GM23248 (cell line): ENCODE measurements around the gene KCNK18. TPM values are rescaled to one million over a fixed set of nuclear protein-coding genes. Genes with fewer than 3 reads are reported as not detected.

Source experiments
- DNase-seq: peaks from one replicate; pipeline ENCODE4 v3.0.0-alpha.2; 2015
- H2AFZ ChIP-seq: fragments of 200-600 bp; sonication (generic); 2 replicates; pipeline ENCODE4 v1.6.1; 2016; ENCODE audit warnings: antibody characterized with exemption
- H3F3A ChIP-seq: fragments of 200-600 bp; sonication (generic); 2 replicates; pipeline ENCODE4 v1.6.1; 2016; ENCODE audit warnings: mild to moderate bottlenecking, antibody characterized with exemption, mixed run types; ENCODE audit not compliant: insufficient read depth
- H3K27ac ChIP-seq: fragments of 200-600 bp; sonication (generic); 2 replicates; pipeline ENCODE4 v1.5.1; 2016; ENCODE audit warnings: mild to moderate bottlenecking
- H3K27me3 ChIP-seq: fragments of 200-600 bp; sonication (generic); replicated peaks from 2 replicates; pipeline ENCODE4 v1.6.1; 2016; ENCODE audit warnings: mild to moderate bottlenecking; ENCODE audit not compliant: insufficient read depth
- H3K36me3 ChIP-seq: fragments of 200-600 bp; sonication (generic); 2 replicates; pipeline ENCODE4 v1.6.1; 2016; ENCODE audit warnings: low read depth, mild to moderate bottlenecking
- H3K4me1 ChIP-seq: fragments of 200-600 bp; sonication (generic); 2 replicates; pipeline ENCODE4 v1.6.1; 2016; ENCODE audit warnings: mild to moderate bottlenecking; ENCODE audit not compliant: insufficient read depth
- H3K4me2 ChIP-seq: fragments of 200-600 bp; sonication (generic); one replicate; pipeline ENCODE4 v1.6.1; 2016; ENCODE audit warnings: mild to moderate bottlenecking; ENCODE audit not compliant: unreplicated experiment
- H3K4me3 ChIP-seq: fragments of 200-600 bp; sonication (generic); 2 replicates; pipeline ENCODE4 v1.5.1; 2016; ENCODE audit warnings: mild to moderate bottlenecking
- H3K79me2 ChIP-seq: fragments of 200-600 bp; sonication (generic); 2 replicates; pipeline ENCODE4 v1.6.1; 2016; ENCODE audit warnings: mild to moderate bottlenecking; ENCODE audit not compliant: insufficient read depth
- H3K9ac ChIP-seq: fragments of 200-600 bp; sonication (generic); 2 replicates; pipeline ENCODE4 v1.6.1; 2016; ENCODE audit warnings: mild to moderate bottlenecking
- H3K9me2 ChIP-seq: fragments of 200-600 bp; sonication (generic); 2 replicates; pipeline ENCODE4 v1.6.1; 2016; ENCODE audit warnings: mixed run types, mild to moderate bottlenecking, moderate library complexity; ENCODE audit not compliant: insufficient read depth
- H3K9me3 ChIP-seq: fragments of 200-600 bp; sonication (generic); one replicate; pipeline ENCODE4 v1.6.1; 2017; ENCODE audit warnings: low read depth
- H4K20me1 ChIP-seq: fragments of 200-600 bp; sonication (generic); 2 replicates; pipeline ENCODE4 v1.6.0; 2016; ENCODE audit not compliant: insufficient read depth
- EZH2 ChIP-seq: fragments of 200-600 bp; sonication (generic); IDR thresholded peaks from 2 replicates; pipeline ENCODE4 v1.6.1; 2018; ENCODE audit warnings: antibody characterized with exemption, mild to moderate bottlenecking; ENCODE audit not compliant: insufficient read depth, poor library complexity, severe bottlenecking
- EZH2phosphoT487 ChIP-seq: fragments of 200-600 bp; sonication (generic); IDR thresholded peaks from 2 replicates; pipeline ENCODE4 v1.6.1; 2018; ENCODE audit warnings: antibody characterized with exemption, moderate library complexity, mild to moderate bottlenecking, low read depth; ENCODE audit not compliant: insufficient read depth
- WGBS, 2 experiments: methylation state at CpG; one replicate each; pipeline ENCODE4 v1.1.6; 2015 to 2017; ENCODE audit warnings: low lambda C conversion rate in 2 of 2, low coverage in 1 of 2; ENCODE audit errors: missing lambda C conversion rate in 2 of 2; 5-methylcytosine and 5-hydroxymethylcytosine counted together
- in situ Hi-C: fragments of 300-500 bp; cut with MboI; formaldehyde crosslinking; loops from 2 replicates; pipeline ENCODE4 v1.15.0; 2020
- polyA plus RNA-seq: library from polyadenylated mRNA; unstranded; fragments of >200 nt; fragmentation: Nextera tagmentation; extraction: Ambion mirVana; gene quantifications from 2 replicates; pipeline ENCODE4 v1.2.1, GENCODE V29; 2016
- total RNA-seq: library from RNA; depleted of rRNA; stranded (reverse); fragments of >200 nt; shearing (Covaris generic); gene quantifications from 2 replicates; pipeline ENCODE4 v1.2.3, GENCODE V29; 2014

The KCNK18 gene
- total and polyA plus RNA-seq, 2 experiments from 2014 or later: not detected

DNA sequence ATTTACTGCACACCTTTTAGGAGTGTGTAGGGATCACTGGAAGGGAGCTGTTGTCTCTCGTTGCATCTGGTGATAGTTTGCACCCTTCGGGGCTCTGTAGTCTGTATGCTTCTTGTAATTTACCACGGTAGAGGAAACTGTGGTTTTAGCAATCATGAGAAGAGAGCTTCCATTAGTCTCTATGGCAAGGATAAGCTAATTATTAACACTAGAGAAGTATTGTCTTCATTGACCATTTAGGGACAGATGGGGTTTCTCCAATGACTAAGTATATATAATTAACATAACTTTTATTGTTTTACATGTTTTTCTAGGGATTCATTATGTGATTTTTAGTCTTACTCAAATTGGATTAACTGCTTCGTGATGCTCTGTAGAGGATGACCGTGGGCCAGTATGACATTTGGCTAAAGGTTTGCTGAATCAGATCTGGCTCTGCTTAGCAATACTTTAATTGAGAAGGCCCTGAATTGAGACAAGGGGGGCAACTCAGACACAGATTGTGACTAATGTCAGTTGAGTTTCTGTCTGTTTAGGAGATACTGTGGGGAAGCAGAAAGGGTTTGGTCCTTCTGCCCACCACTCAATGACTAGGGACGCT lies 52.3 kb downstream of the KCNK18 start:
- Histone ChIP-seq H3K9ac (0 out of 2 replicates have a peak overlapping the region, but pooled peaks have one; percentile 38), H3K79me2 (no peaks in the 10 kb centered on the region), H3K27me3 (no peaks in the 10 kb centered on the region), H3K4me2 (peak overlapping the region; percentile 83), H2AFZ (no peak overlapping the region), H3F3A (peaks cover 14% of the 10 kb centered on the region), H3K9me2 (no peaks in the 10 kb centered on the region), H3K9me3 (no peaks in the 10 kb centered on the region), H3K4me1 (peaks cover 18% of the 10 kb centered on the region), H4K20me1 (no peaks in the 10 kb centered on the region), H3K27ac (peak overlapping the region; percentile 44), H3K36me3 (no peaks in the 10 kb centered on the region), H3K4me3 (peak overlapping the region; percentile 50)
- in situ Hi-C loops: no loop called here
- DNase-seq: peak; percentile 57
- WGBS, 2 experiments: 22 to 25% methylated on average over 6 of the region's 6 CpGs
- TF ChIP-seq EZH2phosphoT487 (no peak), EZH2 (no peak)

DNA sequence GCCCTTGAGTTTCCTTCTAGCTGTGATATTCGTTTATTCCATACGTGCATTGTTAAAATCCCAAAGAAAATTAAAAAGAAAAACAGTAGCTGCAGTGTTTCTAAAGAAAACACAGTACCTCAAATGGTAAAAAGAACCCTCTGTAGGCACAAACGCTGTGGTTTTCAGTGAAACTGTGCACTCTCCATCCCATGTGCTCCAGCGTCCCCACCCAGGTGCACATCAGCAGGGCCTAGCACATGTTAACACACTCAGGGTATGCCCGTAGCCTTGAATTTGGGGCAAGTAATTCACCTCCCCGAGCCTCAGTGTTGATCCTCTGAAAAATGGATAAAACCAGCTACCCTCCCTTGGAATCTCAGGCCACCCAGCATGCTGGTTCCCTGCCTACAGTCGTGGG lies 53.1 kb downstream of the KCNK18 start:
- Histone ChIP-seq H3K27ac (no peak overlapping the region), H3K4me2 (no peak overlapping the region), H3K4me1 (peaks cover 18% of the 10 kb centered on the region), H3K9ac (no peak overlapping the region), H3K9me2 (no peaks in the 10 kb centered on the region), H3F3A (peaks cover 14% of the 10 kb centered on the region), H3K27me3 (no peaks in the 10 kb centered on the region), H3K9me3 (no peaks in the 10 kb centered on the region), H4K20me1 (no peaks in the 10 kb centered on the region), H2AFZ (no peak overlapping the region), H3K4me3 (no peak overlapping the region), H3K79me2 (no peaks in the 10 kb centered on the region), H3K36me3 (no peaks in the 10 kb centered on the region)
- in situ Hi-C loops: no loop called here
- TF ChIP-seq EZH2: no peak
- TF ChIP-seq EZH2phosphoT487: no peak
- 67 to 70% methylated on average over 7 of the region's 7 CpGs for WGBS, 2 experiments
- no peak for DNase-seq

DNA sequence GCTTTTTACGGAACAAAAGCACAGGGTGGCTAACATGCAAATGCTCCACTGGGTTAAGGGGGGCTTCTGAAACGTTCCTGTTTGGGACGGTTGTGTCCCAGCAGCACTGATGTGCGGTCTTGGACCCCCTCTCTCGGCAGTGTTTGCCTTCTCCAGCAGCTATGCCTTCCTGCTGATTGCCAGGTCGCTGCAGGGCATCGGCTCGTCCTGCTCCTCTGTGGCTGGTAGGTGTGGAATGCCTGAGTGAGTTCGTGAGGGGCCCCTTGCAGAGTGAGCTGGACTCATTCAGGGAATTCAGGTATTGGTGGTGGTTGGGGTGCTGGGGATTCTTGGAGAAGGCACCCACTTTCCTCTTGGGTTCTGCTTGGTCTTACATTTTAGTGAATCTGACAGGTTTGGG lies 56.6 kb downstream of the KCNK18 start:
- H3K36me3 ChIP-seq: no peaks in the 10 kb centered on the region
- in situ Hi-C loops: no loop called here
- H3K9me3 ChIP-seq: no peaks in the 10 kb centered on the region
- H3K9ac ChIP-seq: no peak overlapping the region
- no peaks in the 10 kb centered on the region for H3K79me2 ChIP-seq
- H2AFZ ChIP-seq: no peak overlapping the region
- H3K4me2 ChIP-seq: no peak overlapping the region
- H3K27ac ChIP-seq: no peak overlapping the region
- peaks cover 8% of the 10 kb centered on the region; the same call in 1 of the 2 replicates for H3K27me3 ChIP-seq
- no peak overlapping the region for H3K4me3 ChIP-seq
- H3K9me2 ChIP-seq: no peaks in the 10 kb centered on the region
- H3K4me1 ChIP-seq: peaks cover 10% of the 10 kb centered on the region
- TF ChIP-seq EZH2phosphoT487: no peak
- TF ChIP-seq EZH2: no peak
- no peaks in the 10 kb centered on the region for H4K20me1 ChIP-seq
- WGBS, 2 experiments: 70 to 83% methylated on average over 9 of the region's 9 CpGs
- no peak for DNase-seq
- H3F3A ChIP-seq: peaks cover 7% of the 10 kb centered on the region

DNA sequence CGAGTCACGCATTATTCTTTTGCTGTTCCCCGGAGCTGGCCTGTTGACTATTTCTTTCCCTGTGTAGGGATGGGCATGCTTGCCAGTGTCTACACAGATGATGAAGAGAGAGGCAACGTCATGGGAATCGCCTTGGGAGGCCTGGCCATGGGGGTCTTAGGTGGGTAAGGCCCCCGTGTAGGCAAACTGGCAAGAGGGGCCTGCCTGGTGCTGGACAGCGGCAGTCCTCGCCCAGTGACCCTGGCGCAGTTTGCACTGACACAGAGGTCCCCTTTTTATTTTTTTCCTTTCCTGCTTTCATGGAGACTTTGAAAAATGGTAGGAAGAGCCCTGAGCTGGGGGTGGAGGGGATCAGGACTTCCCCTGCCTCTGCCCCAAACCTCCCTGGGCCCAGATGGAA lies 57.0 kb downstream of the KCNK18 start:
- Histone ChIP-seq H3K4me2 (no peak overlapping the region), H3K4me3 (no peak overlapping the region), H3K27ac (no peak overlapping the region), H2AFZ (no peak overlapping the region), H3K9ac (no peak overlapping the region), H3K36me3 (no peaks in the 10 kb centered on the region), H3K4me1 (0 out of 2 replicates have a peak, but pooled peaks cover 7% of the 10 kb centered on the region), H3K27me3 (peaks cover 9% of the 10 kb centered on the region), H3K79me2 (no peaks in the 10 kb centered on the region), H3K9me3 (no peaks in the 10 kb centered on the region), H4K20me1 (no peaks in the 10 kb centered on the region), H3K9me2 (no peaks in the 10 kb centered on the region), H3F3A (peaks cover 3% of the 10 kb centered on the region)
- no peak for TF ChIP-seq EZH2phosphoT487
- no peak for TF ChIP-seq EZH2
- in situ Hi-C loops: no loop called here
- no peak for DNase-seq
- 62 to 69% methylated on average over 9 of the region's 9 CpGs for WGBS, 2 experiments
